GM19351 (cell line): ENCODE results near the gene ZCCHC7.

Source experiments
- ATAC-seq: cut with Tn5 transposase; IDR thresholded peaks from one replicate; pipeline ENCODE4 v1.9.1; 2021; ENCODE audit warnings: mild to moderate bottlenecking, moderate library complexity; ENCODE audit not compliant: unreplicated experiment

Gene ZCCHC7

GRCh38 chr9:37332578-37332977 is 212.2 kb downstream of the ZCCHC7 start:
- ATAC-seq, result no peak

GRCh38 chr9:37333288-37333687 is 212.9 kb downstream of the ZCCHC7 start:
- ATAC-seq, result no peak

GRCh38 chr9:37335238-37335637 is 214.9 kb downstream of the ZCCHC7 start:
- ATAC-seq, result no peak

- ATAC-seq, result no peak
These were observed 215.8 kb downstream of the ZCCHC7 start for GRCh38 chr9:37336150-37336549.

- ATAC-seq, result no peak
These were observed 217.0 kb downstream of the ZCCHC7 start for GRCh38 chr9:37337301-37337890.

GRCh38 chr9:37338218-37338617 is 217.8 kb downstream of the ZCCHC7 start:
- ATAC-seq, result no peak

- no peak for ATAC-seq
These were observed 219.5 kb downstream of the ZCCHC7 start for GRCh38 chr9:37339923-37340322.

- ATAC-seq, result no peak
These were observed 220.6 kb downstream of the ZCCHC7 start for GRCh38 chr9:37340961-37341360.

GRCh38 chr9:37341704-37342103 is 221.3 kb downstream of the ZCCHC7 start:
- no peak for ATAC-seq

GRCh38 chr9:37342493-37342892 is 222.1 kb downstream of the ZCCHC7 start:
- ATAC-seq, result no peak

- no peak for ATAC-seq
These were observed 222.5 kb downstream of the ZCCHC7 start for GRCh38 chr9:37342895-37343294.

GRCh38 chr9:37343724-37344123 is 223.3 kb downstream of the ZCCHC7 start:
- no peak for ATAC-seq

GRCh38 chr9:37345038-37345437 is 224.7 kb downstream of the ZCCHC7 start:
- ATAC-seq, result no peak

GRCh38 chr9:37348917-37349316 is 228.5 kb downstream of the ZCCHC7 start:
- ATAC-seq, result no peak

GRCh38 chr9:37350486-37351190 is 230.3 kb downstream of the ZCCHC7 start:
- no peak for ATAC-seq

GRCh38 chr9:37353791-37354190 is 233.4 kb downstream of the ZCCHC7 start:
- ATAC-seq, result no peak

GRCh38 chr9:37362430-37362829 is 242.1 kb downstream of the ZCCHC7 start:
- ATAC-seq, result no peak

GRCh38 chr9:37363124-37363523 is 242.8 kb downstream of the ZCCHC7 start:
- ATAC-seq, result no peak

GRCh38 chr9:37364136-37364535 is 243.8 kb downstream of the ZCCHC7 start:
- no peak for ATAC-seq

- no peak for ATAC-seq
These were observed 244.5 kb downstream of the ZCCHC7 start for GRCh38 chr9:37364751-37365360.

- ATAC-seq, result peak; percentile 33
These were observed 249.3 kb downstream of the ZCCHC7 start for GRCh38 chr9:37369671-37370070.

- no peak for ATAC-seq
These were observed 249.9 kb downstream of the ZCCHC7 start for GRCh38 chr9:37370282-37370681.
